ENCODE measurements around the gene CCDC85C.

- TF ChIP-seq, protein P1, sequence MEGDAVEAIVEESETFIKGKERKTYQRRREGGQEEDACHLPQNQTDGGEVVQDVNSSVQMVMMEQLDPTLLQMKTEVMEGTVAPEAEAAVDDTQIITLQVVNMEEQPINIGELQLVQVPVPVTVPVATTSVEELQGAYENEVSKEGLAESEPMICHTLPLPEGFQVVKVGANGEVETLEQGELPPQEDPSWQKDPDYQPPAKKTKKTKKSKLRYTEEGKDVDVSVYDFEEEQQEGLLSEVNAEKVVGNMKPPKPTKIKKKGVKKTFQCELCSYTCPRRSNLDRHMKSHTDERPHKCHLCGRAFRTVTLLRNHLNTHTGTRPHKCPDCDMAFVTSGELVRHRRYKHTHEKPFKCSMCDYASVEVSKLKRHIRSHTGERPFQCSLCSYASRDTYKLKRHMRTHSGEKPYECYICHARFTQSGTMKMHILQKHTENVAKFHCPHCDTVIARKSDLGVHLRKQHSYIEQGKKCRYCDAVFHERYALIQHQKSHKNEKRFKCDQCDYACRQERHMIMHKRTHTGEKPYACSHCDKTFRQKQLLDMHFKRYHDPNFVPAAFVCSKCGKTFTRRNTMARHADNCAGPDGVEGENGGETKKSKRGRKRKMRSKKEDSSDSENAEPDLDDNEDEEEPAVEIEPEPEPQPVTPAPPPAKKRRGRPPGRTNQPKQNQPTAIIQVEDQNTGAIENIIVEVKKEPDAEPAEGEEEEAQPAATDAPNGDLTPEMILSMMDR (IDR thresholded peaks at IDR 0.05 in 8 of 11, conservative IDR thresholded peaks at IDR 0.05 in 3 of 11), result no peak
- TF ChIP-seq POLR2AphosphoS5 (IDR thresholded peaks at IDR 0.05), result no peak
- no peak for TF ChIP-seq POLR2A (IDR thresholded peaks at IDR 0.05)
Measured at GRCh38 chr14:99563749-99564129, 40.3 kb downstream of the CCDC85C start.

Measured in spleen (tissue), 7 donors.